ENCODE measurements around the gene TUBGCP3.

The TUBGCP3 gene

GRCh38 chr13:112475889-112476288, 112.1 kb downstream of the TUBGCP3 start:
- TF ChIP-seq, protein P1, sequence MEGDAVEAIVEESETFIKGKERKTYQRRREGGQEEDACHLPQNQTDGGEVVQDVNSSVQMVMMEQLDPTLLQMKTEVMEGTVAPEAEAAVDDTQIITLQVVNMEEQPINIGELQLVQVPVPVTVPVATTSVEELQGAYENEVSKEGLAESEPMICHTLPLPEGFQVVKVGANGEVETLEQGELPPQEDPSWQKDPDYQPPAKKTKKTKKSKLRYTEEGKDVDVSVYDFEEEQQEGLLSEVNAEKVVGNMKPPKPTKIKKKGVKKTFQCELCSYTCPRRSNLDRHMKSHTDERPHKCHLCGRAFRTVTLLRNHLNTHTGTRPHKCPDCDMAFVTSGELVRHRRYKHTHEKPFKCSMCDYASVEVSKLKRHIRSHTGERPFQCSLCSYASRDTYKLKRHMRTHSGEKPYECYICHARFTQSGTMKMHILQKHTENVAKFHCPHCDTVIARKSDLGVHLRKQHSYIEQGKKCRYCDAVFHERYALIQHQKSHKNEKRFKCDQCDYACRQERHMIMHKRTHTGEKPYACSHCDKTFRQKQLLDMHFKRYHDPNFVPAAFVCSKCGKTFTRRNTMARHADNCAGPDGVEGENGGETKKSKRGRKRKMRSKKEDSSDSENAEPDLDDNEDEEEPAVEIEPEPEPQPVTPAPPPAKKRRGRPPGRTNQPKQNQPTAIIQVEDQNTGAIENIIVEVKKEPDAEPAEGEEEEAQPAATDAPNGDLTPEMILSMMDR (IDR thresholded peaks at IDR 0.05; ENCODE audit: low read depth, low read length) = no peak

DNA sequence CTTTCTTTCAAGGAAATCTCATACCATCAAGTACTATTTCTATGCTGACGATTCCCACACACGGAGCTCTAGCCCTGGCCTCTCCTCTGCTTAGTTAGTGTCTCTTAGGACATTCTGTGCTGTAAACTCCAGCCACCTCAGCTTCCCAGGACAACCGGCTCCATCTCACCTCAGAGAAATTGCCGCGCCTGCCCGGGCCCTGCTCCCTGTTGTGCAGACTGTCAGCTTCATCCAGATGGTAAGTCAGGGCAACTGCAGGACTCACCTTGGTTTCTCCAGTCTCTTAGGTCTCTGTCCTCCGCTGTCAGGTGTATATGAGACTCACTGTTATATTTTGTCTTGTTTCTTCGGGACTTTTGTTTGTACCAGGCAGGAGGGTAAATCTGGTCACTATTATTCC, 113.1 kb downstream of the TUBGCP3 start:
- H3K4me3 ChIP-seq (ENCODE audit: low read depth, low read length) = no peak overlapping the region
- TF ChIP-seq, protein P1 (IDR thresholded peaks at IDR 0.05; ENCODE audit: low read depth, low read length) = no peak

More at GRCh38 chr13:112475889-112476288, 112.1 kb downstream of the TUBGCP3 start:
- no peak overlapping the region for H3K4me3 ChIP-seq (ENCODE audit: low read depth, low read length)

DNA sequence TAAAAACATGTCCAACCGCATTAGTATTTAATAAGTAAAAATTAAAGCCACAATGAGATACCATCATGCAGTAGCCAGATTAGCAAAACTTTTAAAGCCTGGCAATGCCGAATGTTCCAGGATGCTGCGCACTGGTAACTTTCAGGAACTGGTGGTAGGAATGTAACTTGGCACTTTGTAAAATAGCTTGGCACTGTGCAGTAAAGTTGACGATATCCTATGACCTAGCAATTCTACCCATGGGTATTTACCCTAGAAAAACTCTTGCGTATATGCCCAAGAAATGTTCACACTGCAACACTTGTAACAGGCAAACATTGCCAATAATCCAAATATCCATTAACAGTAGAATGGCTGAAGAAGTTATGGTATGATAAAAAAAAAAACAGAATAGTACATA, 114.1 kb downstream of the TUBGCP3 start:
- TF ChIP-seq, protein P1 (IDR thresholded peaks at IDR 0.05; ENCODE audit: low read depth, low read length) = no peak

GRCh38 chr13:112469071-112469745, 118.7 kb downstream of the TUBGCP3 start:
- TF ChIP-seq, protein P1 (IDR thresholded peaks at IDR 0.05; ENCODE audit: low read depth, low read length) = no peak

More for the DNA sequence above, 114.1 kb downstream of the TUBGCP3 start:
- H3K4me3 ChIP-seq (ENCODE audit: low read depth, low read length) = no peak overlapping the region

GRCh38 chr13:112468069-112468468, 119.9 kb downstream of the TUBGCP3 start:
- H3K4me3 ChIP-seq (ENCODE audit: low read depth, low read length) = no peak overlapping the region
- TF ChIP-seq, protein P1 (IDR thresholded peaks at IDR 0.05; ENCODE audit: low read depth, low read length) = no peak

More at GRCh38 chr13:112469071-112469745, 118.7 kb downstream of the TUBGCP3 start:
- no peak overlapping the region for H3K4me3 ChIP-seq (ENCODE audit: low read depth, low read length)

- H3K4me3 ChIP-seq (ENCODE audit: low read depth, low read length) = no peak overlapping the region
- TF ChIP-seq, protein P1 (IDR thresholded peaks at IDR 0.05; ENCODE audit: low read depth, low read length) = no peak
These were observed 120.7 kb downstream of the TUBGCP3 start for GRCh38 chr13:112467236-112467635.

All from WI38 (cell line).